ENCODE results near the gene CPT1C. TPM values are rescaled to one million over a fixed set of nuclear protein-coding genes. Genes with fewer than 3 reads are reported as not detected.

The CPT1C gene
- total RNA-seq, 1 donor from 2014 or later, result 51.7 TPM

DNA sequence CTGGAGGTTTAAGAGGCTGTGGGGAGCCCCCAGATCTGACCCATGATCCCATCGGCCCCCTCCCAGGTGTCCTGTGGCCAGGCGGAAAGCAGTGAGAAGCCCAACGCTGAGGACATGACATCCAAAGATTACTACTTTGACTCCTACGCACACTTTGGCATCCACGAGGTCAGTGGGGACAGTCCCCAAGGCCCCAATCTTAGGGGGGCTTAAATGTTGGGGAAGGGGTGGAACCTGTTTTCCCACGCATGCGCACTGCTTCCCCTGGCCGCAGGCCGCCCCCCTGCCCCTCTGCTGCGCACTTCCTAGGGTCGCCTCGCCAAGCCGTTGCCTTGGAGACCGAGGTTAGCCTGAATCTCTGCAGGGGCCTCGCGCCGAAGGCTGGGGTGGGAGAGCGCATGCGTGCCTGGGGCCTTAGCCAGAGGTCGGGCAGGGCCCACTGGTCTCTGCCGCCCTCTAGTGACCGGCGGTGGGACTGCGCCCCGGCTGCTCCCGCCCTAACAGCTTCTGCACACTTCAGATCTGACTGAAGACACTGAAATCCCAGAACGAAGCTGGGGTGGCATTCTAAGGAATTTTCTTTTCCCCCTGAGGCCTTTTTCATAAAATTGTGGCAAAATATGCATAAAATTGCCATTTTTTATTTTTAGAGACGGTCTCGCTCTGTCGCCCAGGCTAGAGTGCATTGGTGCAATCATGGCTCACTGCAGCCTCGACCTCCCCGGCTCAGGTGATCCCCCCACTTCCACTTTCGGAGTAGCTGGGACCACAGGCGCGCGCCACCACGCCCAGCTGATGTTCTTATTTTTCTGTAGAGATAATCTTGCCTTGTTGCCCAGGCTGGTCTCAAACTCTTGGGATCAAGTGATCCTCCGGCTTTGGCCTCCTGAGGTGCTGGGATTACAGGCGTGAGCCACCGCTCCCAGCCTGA lies 10.2 kb upstream of the CPT1C start:
- peaks cover 28% of the 10 kb centered on the region for H3K4me1 Mint-ChIP-seq
- peaks cover 78% of the 10 kb centered on the region for H3F3A ChIP-seq (ENCODE audit: low read depth)
- peak overlapping the region; percentile 41 for H3K27ac ChIP-seq
- peaks cover 73% of the 10 kb centered on the region for H4K20me1 ChIP-seq (ENCODE audit: low read depth)
- H3K36me3 ChIP-seq, result peaks cover 5% of the 10 kb centered on the region
- peaks cover 73% of the 10 kb centered on the region for H3K79me2 ChIP-seq (ENCODE audit: low read depth)
- no peak overlapping the region for H3K9ac ChIP-seq
- peak; percentile 99 for DNase-seq (ENCODE audit: low spot score)
- H3K4me3 ChIP-seq, result peak overlapping the region; percentile 38
- H3K9me3 Mint-ChIP-seq, result no peaks in the 10 kb centered on the region
- peaks cover 15% of the 10 kb centered on the region for H3K36me3 Mint-ChIP-seq
- H2AFZ ChIP-seq (replicated peaks), result no peak overlapping the region
- peak overlapping the region; percentile 81 for H3K4me3 Mint-ChIP-seq
- peaks cover 8% of the 10 kb centered on the region for H3K27me3 Mint-ChIP-seq (ENCODE audit: insufficient read depth, low read depth)
- H3K27ac Mint-ChIP-seq, result peak overlapping the region; percentile 90
- peak overlapping the region; percentile 94 for H3K4me2 ChIP-seq
- no peaks in the 10 kb centered on the region for H3K9me3 ChIP-seq (ENCODE audit: low read depth)
- peaks cover 23% of the 10 kb centered on the region for H3K4me1 ChIP-seq
- TF ChIP-seq EZH2 (IDR thresholded peaks at IDR 0.05), result no peak
- peak; percentile 99 for TF ChIP-seq CTCF (IDR thresholded peaks at IDR 0.05)
- H3K27me3 ChIP-seq, result no peaks in the 10 kb centered on the region

DNA sequence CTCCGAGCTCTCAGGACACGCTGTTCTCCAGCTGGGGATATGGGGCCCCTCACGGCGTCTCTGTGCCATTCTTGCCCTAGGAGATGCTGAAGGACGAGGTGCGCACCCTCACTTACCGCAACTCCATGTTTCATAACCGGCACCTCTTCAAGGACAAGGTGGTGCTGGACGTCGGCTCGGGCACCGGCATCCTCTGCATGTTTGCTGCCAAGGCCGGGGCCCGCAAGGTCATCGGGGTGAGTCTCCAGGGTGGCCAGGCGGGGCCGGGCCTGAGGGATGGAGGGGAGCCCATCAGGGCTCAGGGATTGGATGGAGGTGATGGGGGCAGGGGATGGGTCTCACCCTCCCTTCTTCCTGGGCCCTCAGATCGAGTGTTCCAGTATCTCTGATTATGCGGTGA lies 9.1 kb upstream of the CPT1C start:
- H3K27ac ChIP-seq, result no peak overlapping the region
- H3K36me3 Mint-ChIP-seq, result peaks cover 16% of the 10 kb centered on the region

GRCh38 chr19:49682274-49682673 lies 8.6 kb upstream of the CPT1C start:
- no peak for TF ChIP-seq CTCF (IDR thresholded peaks at IDR 0.05)
- Mint-ChIP-seq H3K4me3 (no peak overlapping the region), H3K4me1 (peaks cover 27% of the 10 kb centered on the region), H3K36me3 (peaks cover 16% of the 10 kb centered on the region), H3K27me3 (ENCODE audit: insufficient read depth, low read depth) (peaks cover 5% of the 10 kb centered on the region), H3K9me3 (no peaks in the 10 kb centered on the region), H3K27ac (no peak overlapping the region)
- Histone ChIP-seq H3K4me1 (peaks cover 23% of the 10 kb centered on the region), H2AFZ (replicated peaks) (no peak overlapping the region), H3K9me3 (ENCODE audit: low read depth) (no peaks in the 10 kb centered on the region), H3K27me3 (no peaks in the 10 kb centered on the region), H3F3A (ENCODE audit: low read depth) (peaks cover 79% of the 10 kb centered on the region), H3K36me3 (peaks cover 5% of the 10 kb centered on the region), H3K27ac (no peak overlapping the region), H3K4me3 (no peak overlapping the region), H3K9ac (no peak overlapping the region), H4K20me1 (ENCODE audit: low read depth) (peaks cover 88% of the 10 kb centered on the region), H3K4me2 (no peak overlapping the region), H3K79me2 (ENCODE audit: low read depth) (peaks cover 71% of the 10 kb centered on the region)
- no peak for DNase-seq (ENCODE audit: low spot score)

More for the DNA sequence above, 9.1 kb upstream of the CPT1C start:
- Histone ChIP-seq H3K27me3 (no peaks in the 10 kb centered on the region), H4K20me1 (ENCODE audit: low read depth) (peaks cover 84% of the 10 kb centered on the region), H3K4me3 (no peak overlapping the region), H3K79me2 (ENCODE audit: low read depth) (peaks cover 73% of the 10 kb centered on the region), H3K9me3 (ENCODE audit: low read depth) (no peaks in the 10 kb centered on the region), H3K36me3 (peaks cover 5% of the 10 kb centered on the region), H3F3A (ENCODE audit: low read depth) (peaks cover 76% of the 10 kb centered on the region), H3K9ac (no peak overlapping the region), H3K4me1 (peaks cover 23% of the 10 kb centered on the region), H2AFZ (replicated peaks) (no peak overlapping the region), H3K4me2 (no peak overlapping the region)
- peaks cover 24% of the 10 kb centered on the region for H3K4me1 Mint-ChIP-seq
- H3K9me3 Mint-ChIP-seq, result no peaks in the 10 kb centered on the region
- H3K27ac Mint-ChIP-seq, result no peak overlapping the region
- TF ChIP-seq CTCF (IDR thresholded peaks at IDR 0.05) (no peak), EZH2phosphoT487 (IDR thresholded peaks at IDR 0.05) (no peak), EZH2 (IDR thresholded peaks at IDR 0.05) (no peak)
- H3K4me3 Mint-ChIP-seq, result no peak overlapping the region
- no peak for DNase-seq (ENCODE audit: low spot score)
- H3K27me3 Mint-ChIP-seq (ENCODE audit: insufficient read depth, low read depth), result peaks cover 8% of the 10 kb centered on the region
